Transverse colon (tissue), 4 donors: Measurements from ENCODE around the gene C8A. TPM values are rescaled to one million over a fixed set of nuclear protein-coding genes. Genes with fewer than 3 reads are reported as not detected.

Experiments used
- DNase-seq: peaks from one replicate; pipeline ENCODE4 v3.0.0-alpha.2; 2019
- H3K27ac ChIP-seq, 4 donors: fragments of 200-600 bp; sonication (generic); 2 replicates each; pipeline ENCODE4 v1.5.1; 2016 to 2018; ENCODE audit warnings: inconsistent platforms in 4 of 4
- H3K27me3 ChIP-seq: fragments of 200-600 bp; sonication (generic); 2 replicates; pipeline ENCODE4 v1.5.1; 2017; ENCODE audit warnings: inconsistent platforms
- H3K36me3 ChIP-seq, 4 donors: fragments of 200-600 bp; sonication (generic); 2 replicates each; pipeline ENCODE4 v1.5.1; 2017 to 2019; ENCODE audit warnings: inconsistent platforms in 4 of 4
- H3K4me1 ChIP-seq, 4 donors: fragments of 200-600 bp; sonication (generic); 2 replicates each; pipeline ENCODE4 v1.5.1; 2017 to 2020; ENCODE audit warnings: inconsistent platforms in 4 of 4
- H3K4me3 ChIP-seq, 4 donors: fragments of 200-600 bp; sonication (generic); 1 replicate in 1 of 4; 2 replicates in 3 of 4; pipeline versions ENCODE4 v1.5.1 to v1.6.1; 2017 to 2019; ENCODE audit warnings: inconsistent platforms in 4 of 4
- H3K9me3 ChIP-seq, 2 donors: fragments of 200-600 bp; sonication (generic); 2 replicates each; pipeline ENCODE4 v1.5.1; 2017 to 2019; ENCODE audit warnings: inconsistent platforms in 2 of 2
- CTCF ChIP-seq, 5 experiments: fragments of 200-600 bp in 3 of 5; fragments of 450-650 bp in 2 of 5; sonication (generic) in 3 of 5; IDR thresholded peaks; 1 replicate in 2 of 5; 2 replicates in 3 of 5; pipeline ENCODE4 v1.5.1; 2016 to 2017; ENCODE audit warnings: antibody characterized with exemption in 5 of 5, inconsistent platforms in 3 of 5, mild to moderate bottlenecking in 2 of 5, moderate library complexity in 1 of 5
- EP300 ChIP-seq: sonication (generic); formaldehyde crosslinking; IDR thresholded peaks from one replicate; pipeline ENCODE4 v1.6.1; 2017; ENCODE audit warnings: antibody characterized with exemption, low read depth
- POLR2A ChIP-seq: fragments of 450-650 bp; IDR thresholded peaks from one replicate; pipeline ENCODE4 v1.6.1; 2016; ENCODE audit warnings: antibody characterized with exemption, mild to moderate bottlenecking, moderate library complexity
- POLR2AphosphoS5 ChIP-seq, 3 donors: sonication (generic); formaldehyde crosslinking; IDR thresholded peaks; one replicate each; pipeline ENCODE4 v1.6.1; 2016; ENCODE audit warnings: antibody characterized with exemption in 3 of 3
- WGBS, 2 donors: methylation state at CpG; one replicate each; pipeline ENCODE4 v1.1.5; 2018; ENCODE audit warnings: low coverage in 1 of 2; 5-methylcytosine and 5-hydroxymethylcytosine counted together
- in situ Hi-C, 4 donors: fragments of 200-750 bp; cut with MboI; loops; one replicate each; pipeline versions ENCODE4 v1.15.0 to v1.15.1; 2017; ENCODE audit warnings: low sequenced_read_pairs in 3 of 4, low pct_ligation_motif_present in 1 of 4, low pct_unique_long_range_greater_than_20kb in 1 of 4
- intact Hi-C: fragments of 100-400 bp; cut with DNase I; formaldehyde crosslinking; loops from one replicate; pipeline ENCODE4 v1.15.1; 2023; ENCODE audit warnings: low total_unique reads
- total RNA-seq, 4 donors: library from RNA; depleted of rRNA; stranded (reverse); fragments of >200 nt; gene quantifications; one replicate each; pipeline ENCODE4 v1.1.0, GENCODE V29; 2016

The C8A gene
- not detected for total RNA-seq

- Histone ChIP-seq H3K27ac (no peak within 1 kb of the TSS), H3K4me3 (no peak within 1 kb of the TSS), H3K27me3 (no peaks in the 10 kb centered on the region), H3K4me1 (no peaks in the 10 kb centered on the region), H3K9me3 (no peaks in the 10 kb centered on the region), H3K36me3 (no peaks in the 10 kb centered on the region)
- 38 to 45% methylated on average over 3 of the region's 3 CpGs for WGBS, 2 donors
- intact Hi-C loops = no loop called here
- DNase-seq = no peak
- in situ Hi-C loops = no loop called here
- TF ChIP-seq POLR2AphosphoS5 (IDR thresholded peaks at IDR 0.05) (no peak), CTCF (IDR thresholded peaks at IDR 0.05) (no peak), EP300 (no peak), POLR2A (no peak)
Measured at GRCh38 chr1:56854521-56855099, at the start of gene C8A. Gene C8A, plus strand, starts transcription at chr1:56854797. Its CDS starts 105 bp downstream, at chr1:56854902.

- in situ Hi-C loops (no loop called here), intact Hi-C loops (no loop called here)
- 21% methylated on average over 3 of the region's 3 CpGs; no CpG with 5 or more reads in 1 of the 2 donors for WGBS, 2 donors
- TF ChIP-seq EP300 (no peak), POLR2A (no peak), CTCF (IDR thresholded peaks at IDR 0.05) (no peak), POLR2AphosphoS5 (IDR thresholded peaks at IDR 0.05) (no peak)
- Histone ChIP-seq H3K27ac (peak overlapping the region; percentile 1 to 58 (median 40)), H3K36me3 (no peaks in the 10 kb centered on the region), H3K27me3 (no peaks in the 10 kb centered on the region), H3K9me3 (no peaks in the 10 kb centered on the region), H3K4me3 (no peak overlapping the region), H3K4me1 (peaks cover 0 to 19% (median 11%) of the 10 kb centered on the region in 4 donors)
- peak; percentile 40 for DNase-seq
Measured at GRCh38 chr1:56806804-56807203, 47.8 kb upstream of the C8A start.

- TF ChIP-seq POLR2A = no peak
- TF ChIP-seq POLR2AphosphoS5 (IDR thresholded peaks at IDR 0.05) = no peak
- no peak for TF ChIP-seq EP300
- no peak for TF ChIP-seq CTCF (IDR thresholded peaks at IDR 0.05)
- Histone ChIP-seq H3K9me3 (no peaks in the 10 kb centered on the region), H3K27me3 (no peaks in the 10 kb centered on the region), H3K27ac (no peak overlapping the region), H3K4me3 (no peak overlapping the region), H3K4me1 (peaks cover 0 to 19% (median 11%) of the 10 kb centered on the region in 4 donors), H3K36me3 (no peaks in the 10 kb centered on the region)
- intact Hi-C loops (no loop called here), in situ Hi-C loops (no loop called here)
- DNase-seq = no peak
- 82% methylated on average over 1 of the region's 1 CpG; no CpG with 5 or more reads in 1 of the 2 donors for WGBS, 2 donors
Measured at GRCh38 chr1:56808410-56808809, 46.2 kb upstream of the C8A start.

GRCh38 chr1:56811331-56811730, 43.3 kb upstream of the C8A start:
- Histone ChIP-seq H3K9me3 (no peaks in the 10 kb centered on the region), H3K36me3 (no peaks in the 10 kb centered on the region), H3K27ac (no peak overlapping the region), H3K4me3 (no peak overlapping the region), H3K4me1 (peaks cover 0 to 18% (median 11%) of the 10 kb centered on the region in 4 donors), H3K27me3 (no peaks in the 10 kb centered on the region)
- intact Hi-C loops (loop anchor here (10.0 kb wide), 1 partner anchor 1527 kb away; no protein-coding TSS in a partner anchor), in situ Hi-C loops (no loop called here)
- no peak for TF ChIP-seq POLR2A
- no peak for TF ChIP-seq POLR2AphosphoS5 (IDR thresholded peaks at IDR 0.05)
- no peak for TF ChIP-seq EP300
- TF ChIP-seq CTCF (IDR thresholded peaks at IDR 0.05) = no peak
- DNase-seq = no peak
- WGBS, 2 donors = 53 to 66% methylated on average over 2 of the region's 2 CpGs
